Measurements from ENCODE around the gene MARCHF11.

- TF ChIP-seq, protein P1, sequence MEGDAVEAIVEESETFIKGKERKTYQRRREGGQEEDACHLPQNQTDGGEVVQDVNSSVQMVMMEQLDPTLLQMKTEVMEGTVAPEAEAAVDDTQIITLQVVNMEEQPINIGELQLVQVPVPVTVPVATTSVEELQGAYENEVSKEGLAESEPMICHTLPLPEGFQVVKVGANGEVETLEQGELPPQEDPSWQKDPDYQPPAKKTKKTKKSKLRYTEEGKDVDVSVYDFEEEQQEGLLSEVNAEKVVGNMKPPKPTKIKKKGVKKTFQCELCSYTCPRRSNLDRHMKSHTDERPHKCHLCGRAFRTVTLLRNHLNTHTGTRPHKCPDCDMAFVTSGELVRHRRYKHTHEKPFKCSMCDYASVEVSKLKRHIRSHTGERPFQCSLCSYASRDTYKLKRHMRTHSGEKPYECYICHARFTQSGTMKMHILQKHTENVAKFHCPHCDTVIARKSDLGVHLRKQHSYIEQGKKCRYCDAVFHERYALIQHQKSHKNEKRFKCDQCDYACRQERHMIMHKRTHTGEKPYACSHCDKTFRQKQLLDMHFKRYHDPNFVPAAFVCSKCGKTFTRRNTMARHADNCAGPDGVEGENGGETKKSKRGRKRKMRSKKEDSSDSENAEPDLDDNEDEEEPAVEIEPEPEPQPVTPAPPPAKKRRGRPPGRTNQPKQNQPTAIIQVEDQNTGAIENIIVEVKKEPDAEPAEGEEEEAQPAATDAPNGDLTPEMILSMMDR (IDR thresholded peaks at IDR 0.05) = no peak
- no peak for TF ChIP-seq POLR2A (IDR thresholded peaks at IDR 0.05)
Observed at GRCh38 chr5:16149621-16150020, 30.0 kb downstream of the MARCHF11 start.

Data from ovary (tissue), 3 donors.